GM12873 (cell line): Measurements from ENCODE around the gene SYNGR2.
A peak's percentile ranks its signal among the peaks of the same experiment; 100 is the strongest.

Experiments
- TF ChIP-seq, protein P1 (sequence below): IDR thresholded peaks from 2 replicates; pipeline ENCODE4 v1.5.1; 2012; ENCODE audit warnings: low read depth, mild to moderate bottlenecking, moderate library complexity, low read length, control low read depth; ENCODE audit not compliant: insufficient read depth; ENCODE audit errors: missing control alignments

The SYNGR2 gene

DNA sequence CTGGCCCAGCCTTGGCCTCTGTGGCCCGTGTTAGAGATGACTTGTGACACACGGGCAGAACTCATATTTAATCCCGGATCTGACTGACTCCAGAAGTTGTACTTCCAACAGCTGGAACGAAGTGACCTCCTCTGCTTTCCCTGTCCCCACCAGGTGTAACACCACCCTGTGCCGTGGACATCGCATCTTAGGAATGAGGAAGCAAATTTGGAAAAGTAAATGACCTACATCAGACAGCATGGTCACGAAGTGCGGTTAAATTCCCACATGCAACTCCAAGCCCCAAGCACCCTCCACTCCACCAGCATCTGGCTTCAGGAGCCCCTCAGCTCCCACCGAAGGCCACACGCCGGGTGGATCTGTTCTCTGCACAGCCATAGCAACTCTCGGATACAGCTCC lies 15.5 kb downstream of the SYNGR2 start:
- TF ChIP-seq, protein P1, sequence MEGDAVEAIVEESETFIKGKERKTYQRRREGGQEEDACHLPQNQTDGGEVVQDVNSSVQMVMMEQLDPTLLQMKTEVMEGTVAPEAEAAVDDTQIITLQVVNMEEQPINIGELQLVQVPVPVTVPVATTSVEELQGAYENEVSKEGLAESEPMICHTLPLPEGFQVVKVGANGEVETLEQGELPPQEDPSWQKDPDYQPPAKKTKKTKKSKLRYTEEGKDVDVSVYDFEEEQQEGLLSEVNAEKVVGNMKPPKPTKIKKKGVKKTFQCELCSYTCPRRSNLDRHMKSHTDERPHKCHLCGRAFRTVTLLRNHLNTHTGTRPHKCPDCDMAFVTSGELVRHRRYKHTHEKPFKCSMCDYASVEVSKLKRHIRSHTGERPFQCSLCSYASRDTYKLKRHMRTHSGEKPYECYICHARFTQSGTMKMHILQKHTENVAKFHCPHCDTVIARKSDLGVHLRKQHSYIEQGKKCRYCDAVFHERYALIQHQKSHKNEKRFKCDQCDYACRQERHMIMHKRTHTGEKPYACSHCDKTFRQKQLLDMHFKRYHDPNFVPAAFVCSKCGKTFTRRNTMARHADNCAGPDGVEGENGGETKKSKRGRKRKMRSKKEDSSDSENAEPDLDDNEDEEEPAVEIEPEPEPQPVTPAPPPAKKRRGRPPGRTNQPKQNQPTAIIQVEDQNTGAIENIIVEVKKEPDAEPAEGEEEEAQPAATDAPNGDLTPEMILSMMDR = no peak

DNA sequence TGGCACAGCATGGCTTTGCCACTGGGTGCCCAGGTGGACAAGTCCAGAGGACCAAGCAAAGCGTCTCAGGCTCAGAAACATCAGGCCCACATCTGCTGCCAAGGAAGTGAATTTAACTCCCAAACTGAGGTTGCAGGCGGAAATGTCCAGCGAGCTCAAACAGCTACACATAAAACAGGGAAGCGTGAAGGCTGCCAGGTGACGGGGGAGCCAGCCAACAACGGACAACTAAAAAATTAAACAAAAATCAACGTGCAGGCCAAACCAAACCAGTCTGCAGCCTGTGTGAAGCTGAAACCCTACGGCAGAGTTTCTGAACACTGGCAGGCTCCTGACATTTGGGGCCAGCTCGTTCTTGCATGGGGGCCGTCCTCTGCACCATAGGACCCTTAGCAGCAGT lies 16.0 kb downstream of the SYNGR2 start:
- TF ChIP-seq, protein P1 = no peak

DNA sequence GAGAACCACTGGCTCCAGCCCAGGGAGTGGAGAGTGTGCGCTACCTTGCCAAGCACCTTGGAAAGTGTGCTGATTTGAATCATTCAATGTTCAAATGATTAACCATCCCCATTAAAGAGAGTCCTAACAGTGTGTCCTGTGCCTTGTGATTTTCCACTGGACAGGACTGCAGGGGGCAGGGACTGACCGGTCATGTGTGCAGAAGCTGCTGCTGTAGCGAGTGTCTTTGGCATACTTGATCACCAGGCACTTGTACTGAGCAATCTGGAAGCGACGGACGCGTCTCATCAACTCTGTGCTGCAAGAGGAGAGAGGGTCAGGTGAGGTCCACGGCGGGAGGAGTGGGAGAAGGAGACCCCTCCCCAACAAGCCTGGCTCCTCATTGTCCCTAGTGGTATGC lies 16.5 kb downstream of the SYNGR2 start:
- TF ChIP-seq, protein P1 = no peak

DNA sequence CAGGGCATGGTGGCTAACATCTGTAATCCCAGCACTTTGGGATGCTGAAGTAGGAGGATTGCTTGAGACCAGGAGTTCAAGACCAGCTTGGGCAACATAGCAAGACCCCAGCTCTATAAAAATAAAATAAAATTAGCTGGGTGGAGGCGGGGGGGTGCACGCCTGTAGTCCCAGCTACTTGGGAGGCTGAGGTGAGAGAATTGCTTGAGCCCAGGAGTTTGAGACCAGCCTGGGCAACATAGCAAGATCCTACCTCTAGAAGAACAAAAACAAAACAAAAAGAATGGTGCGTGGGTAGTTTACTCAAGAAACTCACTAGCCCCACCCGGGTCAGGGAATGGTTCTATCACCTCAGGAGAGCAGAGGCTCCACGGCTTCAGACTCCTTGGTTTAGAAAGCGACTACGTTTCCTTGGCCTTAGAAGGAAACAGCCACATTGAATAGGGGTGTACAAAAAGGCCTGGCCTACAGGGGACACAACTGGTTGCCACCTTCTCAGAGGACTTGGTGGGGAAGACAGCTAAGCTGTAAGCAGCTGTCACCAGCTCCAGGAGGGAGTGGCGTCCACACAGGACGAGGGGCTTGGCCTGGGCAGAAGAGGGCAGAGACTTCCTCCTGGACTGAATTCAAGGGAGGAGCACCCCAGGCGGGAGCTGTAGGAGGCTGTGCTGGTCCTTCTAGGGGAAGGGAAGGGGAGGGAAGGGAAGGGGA lies 17.8 kb downstream of the SYNGR2 start:
- TF ChIP-seq, protein P1 = peak; percentile 11

DNA sequence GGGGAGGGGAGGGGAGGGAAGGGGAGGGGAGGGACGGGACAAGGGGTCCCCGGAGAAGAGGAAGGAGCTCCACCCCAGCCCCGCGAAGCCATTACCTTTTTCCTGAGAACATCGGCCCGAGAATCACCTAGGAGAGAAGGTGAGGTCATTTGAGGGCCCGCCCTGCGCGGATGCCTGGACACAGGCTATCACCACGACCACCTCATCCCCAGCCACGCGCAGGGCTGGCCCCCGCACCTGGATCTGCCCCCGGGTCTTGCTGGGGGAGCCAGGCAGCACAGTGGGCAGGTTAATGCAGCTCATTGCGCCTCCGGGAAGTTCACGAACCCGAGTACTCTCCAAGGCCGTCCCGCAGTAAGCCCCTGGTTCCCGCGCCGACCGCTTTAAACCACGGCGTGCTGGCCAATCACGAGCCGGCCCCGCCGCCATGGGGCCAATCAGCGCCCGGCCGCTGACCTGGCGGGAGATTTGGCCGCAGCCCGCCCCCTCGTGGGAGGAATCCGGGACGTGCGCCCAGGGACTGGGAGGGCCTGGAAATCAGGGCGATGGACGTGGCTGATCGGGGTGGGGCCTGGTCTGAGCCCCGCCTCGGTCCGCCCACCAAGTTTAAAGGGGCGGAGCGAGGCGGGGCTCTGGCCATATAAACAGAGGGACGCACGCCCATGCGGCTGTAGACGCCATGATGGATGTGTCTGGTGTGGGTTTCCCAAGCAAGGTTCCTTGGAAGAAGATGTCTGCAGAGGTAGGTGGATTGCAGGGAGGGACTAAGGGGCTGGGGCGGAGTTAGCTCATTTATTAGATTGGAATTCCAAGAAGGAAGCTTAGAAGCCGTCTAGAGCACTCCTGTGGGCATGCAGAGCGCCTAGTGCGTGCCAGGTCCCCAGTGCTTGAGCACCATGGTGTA lies 18.6 kb downstream of the SYNGR2 start, which contains the start of the genes AFMID and TK1:
AFMID (plus strand) TSS at position 671 of the 904 bp plus-strand sequence; CDS start at position 680, 9 bp downstream.
TK1 (minus strand) TSS at position 361 of the 904 bp plus-strand sequence; CDS start at position 303, 58 bp downstream.
- TF ChIP-seq, protein P1 = peak; percentile 29

DNA sequence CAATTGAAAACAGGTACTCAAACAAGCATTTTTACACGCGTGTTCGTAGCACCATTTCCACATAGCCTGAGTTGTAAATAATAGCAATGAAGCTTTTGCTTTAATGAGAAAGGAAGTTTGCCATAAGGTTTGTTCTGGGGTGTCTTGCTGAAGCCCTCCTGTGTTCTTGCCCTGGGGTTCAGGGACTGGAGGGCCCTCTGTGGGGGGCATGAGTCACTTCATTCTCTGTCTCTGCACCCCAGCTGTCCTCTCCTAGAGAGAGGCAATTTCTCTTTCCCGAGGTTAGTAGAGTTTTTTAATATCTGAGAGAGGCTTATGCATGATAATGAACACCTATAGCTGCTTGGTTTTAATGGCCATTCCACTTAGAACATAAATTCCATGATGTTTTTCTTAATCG lies 28.3 kb downstream of the SYNGR2 start:
- TF ChIP-seq, protein P1 = no peak
